ENCODE data around the gene TLCD4. TPM values are rescaled to one million over a fixed set of nuclear protein-coding genes. Genes with fewer than 3 reads are reported as not detected.

The TLCD4 gene
- total and polyA plus RNA-seq, 5 experiments from 2014 or later, result 0.08 to 0.11 TPM; not detected in 3

DNA sequence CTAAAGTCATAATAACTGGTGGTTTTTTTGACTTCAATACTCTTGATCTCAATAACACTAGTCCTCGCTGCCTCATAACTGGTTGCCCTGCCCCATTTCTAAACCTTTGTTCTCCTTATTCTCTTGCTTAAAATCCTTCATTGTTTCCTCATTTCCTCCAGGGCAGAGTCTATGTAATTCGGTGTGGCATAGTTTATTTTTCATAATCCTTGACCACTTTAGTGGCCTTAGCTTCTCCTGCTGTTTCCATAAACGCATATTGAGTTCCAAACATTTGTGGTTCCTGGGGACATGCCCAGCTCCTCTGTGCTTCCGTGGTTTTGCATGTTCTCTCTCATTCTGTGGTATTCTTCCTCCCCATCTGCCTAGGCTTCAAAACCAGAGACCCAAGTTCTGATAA, 19.0 kb upstream of the TLCD4 start:
- Mint-ChIP-seq H3K27ac (peak overlapping the region in 1 of 10 donors; percentile 15), H3K9me3 (no peaks in the 10 kb centered on the region), H3K27me3 (peaks cover 6 to 12% (median 10%) of the 10 kb centered on the region in 5 donors), H3K4me3 (no peak overlapping the region), H3K36me3 (no peaks in the 10 kb centered on the region), H3K4me1 (no peaks in the 10 kb centered on the region)
- ATAC-seq (no peak), DNase-seq (no peak)
- POLR2A ChIA-PET, result no interaction called here

DNA sequence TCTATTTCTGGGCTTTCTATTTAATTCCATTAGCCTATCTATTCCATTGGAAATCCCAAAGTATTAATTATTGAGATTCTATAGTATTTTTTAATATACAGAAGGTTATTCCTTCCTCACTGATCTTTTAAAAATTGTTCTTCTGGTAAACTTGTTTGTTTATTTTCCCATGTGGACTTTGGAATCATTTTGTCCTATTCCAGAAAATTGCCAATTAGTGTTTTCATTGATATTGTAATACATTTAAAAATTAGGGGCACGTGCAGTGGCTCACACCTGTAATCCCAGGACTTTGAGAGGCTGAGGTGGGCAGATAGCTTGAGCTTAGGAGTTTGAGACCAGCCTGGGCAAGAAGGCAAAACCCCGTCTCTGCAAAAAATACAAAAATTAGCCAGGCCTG, 8.4 kb upstream of the TLCD4 start:
- H3K4me1 Mint-ChIP-seq, result no peaks in the 10 kb centered on the region
- ATAC-seq, result no peak
- POLR2A ChIA-PET, result no interaction called here
- peaks cover 12 to 30% (median 21%) of the 10 kb centered on the region in 5 donors for H3K27me3 Mint-ChIP-seq
- no peak overlapping the region for H3K4me3 Mint-ChIP-seq
- peaks cover 0 to 2% (median 0%) of the 10 kb centered on the region in 9 donors for H3K9me3 Mint-ChIP-seq
- no peaks in the 10 kb centered on the region for H3K36me3 Mint-ChIP-seq
- DNase-seq, result no peak
- H3K27ac Mint-ChIP-seq, result no peak overlapping the region

DNA sequence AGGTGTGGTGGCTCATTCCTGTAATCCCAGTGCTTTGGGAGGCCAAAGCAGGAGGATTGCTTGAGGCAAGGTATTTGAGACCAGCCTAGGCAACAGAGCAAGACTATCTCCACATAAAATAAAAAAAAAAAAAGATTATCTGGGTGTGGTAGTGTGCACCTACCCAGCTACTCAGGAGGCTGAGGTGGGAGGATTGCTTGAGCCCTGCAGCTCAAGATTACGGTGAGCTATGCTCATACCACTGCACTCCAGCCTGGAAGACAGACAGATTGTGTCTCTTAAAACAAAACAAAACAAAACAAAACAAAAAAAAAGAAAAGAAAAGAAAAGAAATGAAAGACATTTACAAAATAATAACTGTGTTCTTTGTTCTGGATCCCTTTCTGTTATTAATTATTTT, 6.1 kb upstream of the TLCD4 start:
- H3K36me3 Mint-ChIP-seq, result no peaks in the 10 kb centered on the region
- no peak for ATAC-seq
- H3K27me3 Mint-ChIP-seq, result peaks cover 11 to 32% (median 18%) of the 10 kb centered on the region in 5 donors
- H3K9me3 Mint-ChIP-seq, result no peaks in the 10 kb centered on the region
- no peaks in the 10 kb centered on the region for H3K4me1 Mint-ChIP-seq
- DNase-seq, result no peak
- no peak overlapping the region for H3K4me3 Mint-ChIP-seq
- H3K27ac Mint-ChIP-seq, result peak overlapping the region in 1 of 10 donors; percentile 3
- POLR2A ChIA-PET, result no interaction called here

DNA sequence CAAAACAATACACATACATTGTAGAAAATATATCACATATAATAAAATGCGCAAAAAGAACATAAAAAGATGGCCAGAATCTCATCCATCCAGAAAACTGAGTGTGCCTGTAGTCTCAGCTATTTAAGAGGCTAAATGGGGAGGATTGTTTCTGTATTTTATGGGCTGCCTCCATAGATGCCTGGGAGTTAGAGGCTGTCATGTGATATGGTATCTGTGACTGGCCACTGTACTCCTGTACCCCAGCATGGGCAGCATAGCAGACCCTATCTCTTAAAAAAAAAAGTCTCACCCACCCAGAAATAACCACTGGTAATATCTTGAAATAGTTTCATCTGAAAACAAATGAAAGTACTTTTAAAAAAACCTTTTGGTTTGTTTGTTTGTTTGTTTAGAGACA, 3.5 kb upstream of the TLCD4 start:
- no peak overlapping the region for H3K4me3 Mint-ChIP-seq
- DNase-seq (no peak), ATAC-seq (no peak)
- H3K4me1 Mint-ChIP-seq, result peaks cover 0 to 11% (median 6%) of the 10 kb centered on the region in 4 donors
- no peaks in the 10 kb centered on the region for H3K9me3 Mint-ChIP-seq
- no peak overlapping the region for H3K27ac Mint-ChIP-seq
- H3K27me3 Mint-ChIP-seq, result peaks cover 17 to 44% (median 26%) of the 10 kb centered on the region in 5 donors
- POLR2A ChIA-PET, result no interaction called here
- H3K36me3 Mint-ChIP-seq, result no peaks in the 10 kb centered on the region

DNA sequence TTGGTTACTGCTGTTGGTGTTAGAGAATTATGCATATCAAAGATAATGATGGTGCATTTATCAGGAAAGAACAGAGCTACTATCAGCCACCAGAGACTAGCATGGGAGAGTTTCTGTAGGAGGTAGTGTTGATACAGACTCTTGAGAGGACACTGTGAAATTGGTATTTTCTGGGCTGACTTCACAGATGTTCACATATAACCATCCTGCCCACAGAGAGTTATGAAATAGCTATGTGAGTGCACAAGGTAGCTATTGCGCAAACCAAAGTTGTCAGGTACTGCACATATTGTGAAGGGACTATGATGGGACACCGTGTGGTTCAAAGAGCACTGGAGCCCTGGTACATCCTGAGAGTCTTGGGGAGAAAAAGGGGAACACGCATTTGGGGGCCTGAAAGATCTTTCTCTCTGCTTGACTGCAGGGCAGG, 1.4 kb upstream of the TLCD4 start:
- Mint-ChIP-seq H3K27me3 (peaks cover 23 to 58% (median 35%) of the 10 kb centered on the region in 5 donors), H3K9me3 (no peaks in the 10 kb centered on the region), H3K4me1 (peaks cover 0 to 12% (median 6%) of the 10 kb centered on the region in 4 donors), H3K27ac (no peak overlapping the region), H3K36me3 (no peaks in the 10 kb centered on the region), H3K4me3 (peak overlapping the region in 3 of 10 donors; percentile 27 to 65 (median 63))
- POLR2A ChIA-PET, result no interaction called here
- no peak for DNase-seq
- no peak for ATAC-seq

DNA sequence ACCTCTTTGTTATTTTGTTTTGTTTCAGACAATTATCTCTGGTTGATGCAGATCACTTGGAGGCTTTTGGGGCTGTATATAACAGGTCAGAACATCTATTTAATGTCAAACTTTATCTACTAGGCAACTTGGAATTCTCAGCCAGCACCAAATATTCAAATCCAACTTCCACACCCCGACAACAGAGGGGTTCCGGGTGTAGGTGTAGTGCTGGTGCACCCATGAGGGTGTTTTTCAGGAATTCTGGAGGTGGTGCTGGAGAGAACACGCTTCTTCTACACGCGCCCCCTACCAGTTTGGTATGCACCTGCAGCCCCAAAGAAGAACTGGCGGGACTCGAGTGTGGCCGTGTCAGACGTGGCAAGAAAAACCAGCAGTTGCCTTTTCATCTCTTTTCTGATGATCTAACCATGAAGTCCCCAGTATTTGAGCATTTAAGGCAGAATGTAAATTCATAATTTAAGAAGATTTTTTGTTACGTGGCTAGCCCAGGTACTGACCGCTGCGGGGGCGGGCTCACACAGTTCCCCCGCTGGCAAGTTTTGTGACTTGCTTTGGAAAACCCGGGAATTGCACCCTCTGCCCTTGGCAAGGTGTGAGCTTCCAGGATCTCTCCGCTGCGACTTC, 462 bp upstream of the TLCD4 start:
- H3K4me3 Mint-ChIP-seq, result peak overlapping the region; percentile 77 to 97 (median 94)
- peak; percentile 18 to 75 (median 39) for DNase-seq

DNA sequence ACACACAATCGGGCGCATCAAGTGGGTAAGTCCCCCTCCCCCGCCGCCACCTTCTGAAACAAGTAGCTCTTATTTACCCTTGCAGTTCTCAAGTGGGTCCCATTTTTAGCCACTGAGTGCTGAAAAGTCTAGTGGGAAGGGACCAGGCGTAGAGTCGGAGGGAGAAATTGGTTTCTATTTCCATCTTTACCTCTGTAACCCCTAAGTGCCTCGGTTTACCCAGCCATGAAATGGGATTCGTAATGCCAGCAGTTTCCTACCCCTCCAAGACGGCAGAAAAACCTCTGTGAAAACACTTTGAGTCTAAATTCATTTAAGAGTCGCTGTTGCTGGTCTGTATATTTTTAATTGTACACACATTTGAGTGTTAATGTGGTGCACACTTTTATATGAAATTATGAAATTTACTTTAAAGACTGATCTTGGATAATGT, 928 bp downstream of the TLCD4 start:
- Mint-ChIP-seq H3K27me3 (peaks cover 23 to 55% (median 48%) of the 10 kb centered on the region in 5 donors), H3K27ac (peak overlapping the region in 2 of 10 donors; percentile 66 to 89), H3K36me3 (no peaks in the 10 kb centered on the region), H3K4me1 (peaks cover 0 to 12% (median 6%) of the 10 kb centered on the region in 4 donors), H3K4me3 (peak overlapping the region; percentile 76 to 90 (median 86)), H3K9me3 (no peaks in the 10 kb centered on the region)
- POLR2A ChIA-PET, result no interaction called here
- ATAC-seq (no peak), DNase-seq (peak in 2 of 10 donors; percentile 0 to 3)

More for the DNA sequence above, 462 bp upstream of the TLCD4 start:
- POLR2A ChIA-PET, result interaction anchor here (1.1 kb wide), 1 partner anchor 10 kb away, joined by 4 read pairs; no protein-coding TSS in a partner anchor
- Mint-ChIP-seq H3K36me3 (no peaks in the 10 kb centered on the region), H3K4me1 (peaks cover 0 to 12% (median 6%) of the 10 kb centered on the region in 4 donors), H3K9me3 (no peaks in the 10 kb centered on the region), H3K27me3 (peaks cover 23 to 57% (median 41%) of the 10 kb centered on the region in 5 donors), H3K27ac (peak overlapping the region in 6 of 10 donors; percentile 71 to 88 (median 81))
- ATAC-seq, result peak; percentile 72 to 76

DNA sequence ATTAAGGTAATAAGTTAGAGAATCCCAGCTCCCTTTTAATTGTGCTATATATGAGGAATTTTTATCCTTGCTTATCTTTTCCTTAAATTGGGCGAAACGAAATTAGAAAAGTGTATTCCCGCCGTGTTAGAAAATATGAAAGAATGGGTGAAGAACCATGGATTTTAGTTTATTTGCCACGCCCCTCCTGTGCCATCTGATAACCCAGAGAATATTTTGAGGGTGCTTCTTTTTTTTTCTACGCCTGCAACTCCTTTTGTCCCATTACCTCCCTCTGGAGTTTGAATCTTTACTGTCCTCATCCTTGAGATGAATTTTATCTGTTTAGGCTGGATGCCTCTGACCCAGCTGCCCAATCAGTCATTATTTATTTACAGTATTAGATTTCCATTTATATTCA, 1.6 kb downstream of the TLCD4 start:
- Mint-ChIP-seq H3K36me3 (peaks cover 0 to 2% (median 0%) of the 10 kb centered on the region in 3 donors), H3K9me3 (no peaks in the 10 kb centered on the region), H3K27me3 (peaks cover 25 to 57% (median 48%) of the 10 kb centered on the region in 5 donors), H3K4me1 (peaks cover 0 to 12% (median 6%) of the 10 kb centered on the region in 4 donors), H3K27ac (no peak overlapping the region), H3K4me3 (peak overlapping the region; percentile 31 to 86 (median 54))
- DNase-seq (no peak), ATAC-seq (no peak)
- POLR2A ChIA-PET, result no interaction called here

DNA sequence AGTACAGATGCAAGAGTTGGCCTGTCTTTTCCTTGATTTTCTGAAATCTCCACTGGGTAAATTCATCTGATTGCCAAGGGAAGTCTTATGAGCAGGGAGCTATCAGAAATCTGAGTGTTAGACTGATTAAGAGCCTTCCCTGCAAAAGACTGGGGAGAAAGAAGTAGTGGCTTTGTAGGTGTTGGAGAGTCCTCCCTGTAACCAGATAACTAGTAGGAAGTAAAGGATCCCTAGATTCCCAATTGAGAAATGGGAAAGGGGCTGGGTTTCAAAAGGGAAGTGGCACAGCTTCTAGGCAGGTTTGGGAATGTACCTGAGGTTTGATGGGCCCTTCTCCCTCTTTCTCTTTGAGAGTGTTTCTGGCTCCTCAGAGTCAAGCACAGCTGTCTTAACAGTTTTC, 2.1 kb downstream of the TLCD4 start:
- DNase-seq, result no peak
- peaks cover 0 to 12% (median 6%) of the 10 kb centered on the region in 4 donors for H3K4me1 Mint-ChIP-seq
- POLR2A ChIA-PET, result no interaction called here
- no peak overlapping the region for H3K27ac Mint-ChIP-seq
- peaks cover 0 to 2% (median 0%) of the 10 kb centered on the region in 3 donors for H3K36me3 Mint-ChIP-seq
- H3K4me3 Mint-ChIP-seq, result peak overlapping the region in 4 of 10 donors; percentile 2 to 86 (median 36)
- no peak for ATAC-seq
- peaks cover 27 to 61% (median 48%) of the 10 kb centered on the region in 5 donors for H3K27me3 Mint-ChIP-seq
- no peaks in the 10 kb centered on the region for H3K9me3 Mint-ChIP-seq

DNA sequence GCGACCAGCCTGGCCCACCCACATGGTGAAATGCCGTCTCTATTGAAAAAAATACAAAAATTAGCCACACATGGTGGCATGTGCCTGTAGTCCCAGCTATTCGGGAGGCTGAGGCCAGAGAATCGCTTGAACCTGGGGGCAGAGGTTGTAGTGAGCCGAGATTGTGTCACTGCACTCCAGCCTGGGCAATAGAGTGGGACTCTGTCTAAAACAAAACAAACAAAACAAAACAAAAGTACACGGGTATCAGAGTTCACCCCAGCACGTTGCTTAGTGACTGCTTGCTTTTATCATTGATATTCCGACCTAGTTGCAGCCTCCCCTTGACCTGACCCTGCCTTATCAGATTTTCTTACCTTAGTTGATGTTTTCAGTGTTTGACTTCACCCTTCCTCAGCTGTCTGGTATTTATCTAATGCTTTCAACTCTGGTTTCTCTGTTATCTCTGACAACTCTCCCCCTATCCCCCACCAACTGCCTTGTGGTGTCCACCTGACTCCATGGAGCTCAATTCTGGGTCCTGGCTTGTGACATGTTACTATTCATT, 5.1 kb downstream of the TLCD4 start:
- no peak for ATAC-seq
- Mint-ChIP-seq H3K27ac (no peak overlapping the region), H3K4me1 (peaks cover 0 to 8% (median 2%) of the 10 kb centered on the region in 4 donors), H3K27me3 (peaks cover 26 to 61% (median 40%) of the 10 kb centered on the region in 5 donors), H3K9me3 (no peaks in the 10 kb centered on the region), H3K4me3 (no peak overlapping the region), H3K36me3 (peaks cover 0 to 2% (median 0%) of the 10 kb centered on the region in 3 donors)
- no peak for DNase-seq
- POLR2A ChIA-PET, result no interaction called here

DNA sequence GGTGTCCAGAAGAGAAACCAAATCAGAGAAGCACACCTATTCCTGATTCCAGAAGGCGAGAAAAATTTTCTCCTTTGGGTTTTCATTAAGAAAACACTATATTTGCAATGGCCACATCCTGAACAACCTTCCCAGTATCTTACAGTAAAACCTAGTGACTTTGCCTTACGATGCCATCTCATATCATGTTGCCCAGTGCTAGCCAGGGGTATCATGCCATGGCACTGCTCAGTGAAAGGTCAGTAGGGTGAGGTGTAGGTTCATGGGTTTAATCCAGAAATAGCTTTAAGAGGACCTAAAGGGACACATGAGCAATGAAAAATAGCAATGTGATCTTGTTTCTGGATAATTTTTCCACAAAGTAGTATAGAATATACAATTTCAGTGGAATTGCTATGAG, 7.2 kb downstream of the TLCD4 start:
- Mint-ChIP-seq H3K27me3 (peaks cover 19 to 46% (median 28%) of the 10 kb centered on the region in 5 donors), H3K36me3 (peaks cover 0 to 2% (median 0%) of the 10 kb centered on the region in 3 donors), H3K27ac (no peak overlapping the region), H3K4me3 (no peak overlapping the region), H3K9me3 (no peaks in the 10 kb centered on the region), H3K4me1 (no peaks in the 10 kb centered on the region)
- ATAC-seq (no peak), DNase-seq (no peak)
- POLR2A ChIA-PET, result no interaction called here

DNA sequence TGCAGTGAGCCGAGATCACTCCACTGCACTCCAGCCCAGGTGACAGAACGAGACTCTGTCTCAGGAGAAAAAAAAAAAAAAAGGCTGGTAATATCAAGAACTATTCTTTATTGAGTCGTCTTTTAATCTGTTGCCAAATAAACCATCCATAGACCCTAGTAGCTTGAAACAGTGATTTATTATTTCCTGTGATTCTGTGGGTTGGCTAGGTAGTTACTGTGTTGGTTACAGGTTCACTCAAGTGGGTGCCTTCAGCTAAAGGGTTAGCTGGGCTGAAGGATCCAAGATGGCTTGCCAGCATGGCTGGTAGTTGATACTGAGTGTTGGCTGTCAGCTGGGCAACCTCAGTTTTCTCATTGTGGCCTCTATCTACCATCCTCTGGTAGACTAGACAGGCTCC, 9.2 kb downstream of the TLCD4 start:
- Mint-ChIP-seq H3K36me3 (peaks cover 0 to 2% (median 0%) of the 10 kb centered on the region in 3 donors), H3K27me3 (peaks cover 10 to 26% (median 15%) of the 10 kb centered on the region in 5 donors), H3K4me3 (no peak overlapping the region), H3K27ac (no peak overlapping the region), H3K4me1 (no peaks in the 10 kb centered on the region), H3K9me3 (no peaks in the 10 kb centered on the region)
- DNase-seq, result no peak
- no peak for ATAC-seq
- POLR2A ChIA-PET, result no interaction called here

DNA sequence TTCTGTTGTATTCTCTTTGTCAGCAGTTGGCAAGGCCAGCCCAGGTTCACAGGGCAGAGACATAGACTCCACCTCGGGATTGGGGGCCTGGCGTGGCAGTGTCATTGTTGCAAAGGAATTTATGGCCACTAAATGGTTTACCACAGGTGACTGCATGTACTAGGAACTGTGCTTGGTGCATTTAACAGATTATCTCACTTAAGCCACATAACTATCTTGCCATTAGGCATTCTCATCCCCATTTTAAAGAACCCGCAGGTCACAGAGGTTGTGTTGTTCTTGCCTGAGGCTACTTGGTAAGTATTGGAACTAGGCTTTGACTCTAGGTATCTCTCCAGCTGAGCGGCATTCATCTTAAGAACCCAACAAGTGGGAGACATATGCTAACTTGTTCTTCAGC, 9.7 kb downstream of the TLCD4 start:
- Mint-ChIP-seq H3K36me3 (peaks cover 0 to 2% (median 0%) of the 10 kb centered on the region in 3 donors), H3K27ac (no peak overlapping the region), H3K4me3 (no peak overlapping the region), H3K27me3 (peaks cover 13 to 21% (median 15%) of the 10 kb centered on the region in 5 donors), H3K4me1 (no peaks in the 10 kb centered on the region), H3K9me3 (no peaks in the 10 kb centered on the region)
- ATAC-seq (no peak), DNase-seq (no peak)
- POLR2A ChIA-PET, result no interaction called here
